Measurements from ENCODE around the gene C3orf70.

Gene C3orf70

DNA sequence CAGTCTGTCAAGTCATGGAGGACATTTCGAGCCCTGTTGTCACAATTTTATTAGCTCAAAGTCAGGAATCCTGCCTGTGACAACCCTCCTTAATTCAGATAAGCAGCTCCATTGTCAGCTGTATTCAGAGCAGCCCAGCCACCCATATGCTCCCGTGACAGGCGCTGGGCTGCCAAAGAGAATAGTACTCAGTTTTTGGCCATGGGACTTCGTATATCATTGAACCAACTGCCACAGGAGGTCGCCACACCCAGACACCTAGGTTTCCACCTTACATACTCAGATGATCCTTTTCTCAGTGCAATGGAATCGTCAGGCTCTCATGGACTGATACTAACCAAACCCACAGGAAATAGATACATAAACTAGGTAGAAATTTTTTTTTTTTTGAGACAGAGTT is 100.2 kb downstream of the C3orf70 start:
- H3K27ac Mint-ChIP-seq = no peak overlapping the region

GRCh38 chr3:185051801-185052200 is 101.1 kb downstream of the C3orf70 start:
- TF ChIP-seq CTCF (IDR thresholded peaks at IDR 0.05) = no peak
- H3K36me3 Mint-ChIP-seq (ENCODE audit: low read depth) = peaks cover 89% of the 10 kb centered on the region
- no peak overlapping the region for H3K27ac Mint-ChIP-seq
- H3K4me3 Mint-ChIP-seq = no peak overlapping the region
- no peak for DNase-seq
- no peaks in the 10 kb centered on the region for H3K27me3 Mint-ChIP-seq (ENCODE audit: low read depth, poor library complexity)
- peaks cover 22% of the 10 kb centered on the region for H3K9me3 Mint-ChIP-seq
- H3K4me1 Mint-ChIP-seq = no peaks in the 10 kb centered on the region

More for the DNA sequence above, 100.2 kb downstream of the C3orf70 start:
- no peak for DNase-seq
- no peak overlapping the region for H3K4me3 Mint-ChIP-seq
- H3K4me1 Mint-ChIP-seq = no peaks in the 10 kb centered on the region
- H3K27me3 Mint-ChIP-seq (ENCODE audit: low read depth, poor library complexity) = no peaks in the 10 kb centered on the region
- peaks cover 30% of the 10 kb centered on the region for H3K9me3 Mint-ChIP-seq
- no peak for TF ChIP-seq CTCF (IDR thresholded peaks at IDR 0.05)
- peaks cover 97% of the 10 kb centered on the region for H3K36me3 Mint-ChIP-seq (ENCODE audit: low read depth)

- no peaks in the 10 kb centered on the region for H3K27me3 Mint-ChIP-seq (ENCODE audit: low read depth, poor library complexity)
- DNase-seq = no peak
- H3K4me3 Mint-ChIP-seq = no peak overlapping the region
- peaks cover 4% of the 10 kb centered on the region for H3K9me3 Mint-ChIP-seq
- H3K4me1 Mint-ChIP-seq = peaks cover 11% of the 10 kb centered on the region
- peak; percentile 14 for TF ChIP-seq CTCF (IDR thresholded peaks at IDR 0.05)
- H3K27ac Mint-ChIP-seq = no peak overlapping the region
- peaks cover 73% of the 10 kb centered on the region for H3K36me3 Mint-ChIP-seq (ENCODE audit: low read depth)
Measured at GRCh38 chr3:185049710-185050109, 103.2 kb downstream of the C3orf70 start.

- Mint-ChIP-seq H3K4me1 (peaks cover 21% of the 10 kb centered on the region), H3K27me3 (ENCODE audit: low read depth, poor library complexity) (no peaks in the 10 kb centered on the region), H3K27ac (peak overlapping the region; percentile 34), H3K36me3 (ENCODE audit: low read depth) (peaks cover 66% of the 10 kb centered on the region), H3K4me3 (no peak overlapping the region), H3K9me3 (no peaks in the 10 kb centered on the region)
- DNase-seq = no peak
- TF ChIP-seq CTCF (IDR thresholded peaks at IDR 0.05) = no peak
Measured at GRCh38 chr3:185046603-185047002, 106.3 kb downstream of the C3orf70 start.

DNA sequence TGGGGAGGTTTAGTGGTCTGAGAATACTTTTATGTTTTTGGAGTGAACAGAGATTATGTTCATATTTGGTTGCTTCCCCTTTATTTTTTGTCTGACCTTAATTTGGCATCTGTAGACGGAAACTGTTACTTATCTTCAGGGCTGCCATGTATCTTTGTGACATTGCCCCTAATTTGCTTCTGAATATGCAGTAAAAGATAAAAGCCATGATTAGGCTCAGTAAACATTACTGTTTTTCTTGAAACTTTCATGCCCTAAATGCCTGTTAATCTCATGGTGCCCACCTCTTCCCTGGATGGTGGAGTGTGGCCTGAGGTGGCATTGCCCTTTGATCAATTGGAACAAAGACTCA is 106.7 kb downstream of the C3orf70 start:
- Mint-ChIP-seq H3K27me3 (ENCODE audit: low read depth, poor library complexity) (no peaks in the 10 kb centered on the region), H3K27ac (peak overlapping the region; percentile 34), H3K4me1 (peaks cover 25% of the 10 kb centered on the region), H3K4me3 (no peak overlapping the region), H3K9me3 (no peaks in the 10 kb centered on the region), H3K36me3 (ENCODE audit: low read depth) (peaks cover 66% of the 10 kb centered on the region)
- DNase-seq = no peak
- TF ChIP-seq CTCF (IDR thresholded peaks at IDR 0.05) = no peak

DNA sequence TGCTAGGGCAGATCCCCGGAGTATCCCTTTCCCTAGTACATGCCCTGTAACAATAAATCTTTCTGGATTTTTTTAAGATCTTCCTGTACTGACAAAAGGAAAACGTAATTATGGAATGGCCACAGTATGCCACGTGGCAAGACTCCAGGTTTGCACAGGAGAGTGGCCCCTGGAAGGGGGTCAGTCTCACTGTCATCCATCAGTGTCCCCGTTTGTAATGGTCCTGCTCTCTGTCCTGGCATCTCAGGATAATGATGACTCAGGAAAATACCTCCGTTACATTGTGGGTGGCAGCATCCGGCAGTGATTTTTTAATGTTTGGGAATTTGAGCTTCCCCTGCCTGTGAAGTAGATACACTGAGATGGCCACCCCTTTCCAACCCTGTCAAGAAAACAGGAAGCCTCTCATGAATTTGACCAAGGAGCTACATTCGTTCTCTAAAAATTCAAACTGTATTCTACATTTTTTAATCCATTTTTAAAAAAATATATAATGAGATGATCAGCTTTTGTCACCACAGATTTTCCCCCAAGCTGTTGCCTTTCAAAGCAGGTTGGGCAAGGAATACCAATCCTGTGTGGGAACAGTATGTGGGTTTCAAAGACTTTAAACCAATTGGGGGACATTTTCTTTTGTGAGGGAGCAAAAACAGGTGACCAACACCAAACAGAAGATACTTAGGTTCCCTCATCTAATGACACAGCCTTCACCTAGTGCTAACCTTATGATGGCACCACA is 110.4 kb downstream of the C3orf70 start:
- peaks cover 16% of the 10 kb centered on the region for H3K9me3 Mint-ChIP-seq
- DNase-seq = no peak
- no peak overlapping the region for H3K27ac Mint-ChIP-seq
- H3K4me3 Mint-ChIP-seq = no peak overlapping the region
- peaks cover 25% of the 10 kb centered on the region for H3K4me1 Mint-ChIP-seq
- peaks cover 63% of the 10 kb centered on the region for H3K36me3 Mint-ChIP-seq (ENCODE audit: low read depth)
- no peaks in the 10 kb centered on the region for H3K27me3 Mint-ChIP-seq (ENCODE audit: low read depth, poor library complexity)
- no peak for TF ChIP-seq CTCF (IDR thresholded peaks at IDR 0.05)
